Jurkat, Clone E6-1 (cell line): Measurements from ENCODE around the gene FCSK.
A peak's percentile ranks its signal among the peaks of the same experiment; 100 is the strongest.

Experiments used
- DNase-seq: peaks from one replicate; pipeline ENCODE4 v3.0.0-alpha.2; 2011; ENCODE audit warnings: low read depth, low spot score
- H3K4me3 ChIP-seq: 2 replicates; pipeline ENCODE4 v1.5.1; 2011; ENCODE audit warnings: mild to moderate bottlenecking, low read length, control low read depth, moderate library complexity

FCSK gene

GRCh38 chr16:70474320-70475053 is 20.1 kb downstream of the FCSK start:
- no peak for DNase-seq
- H3K4me3 ChIP-seq, result no peak overlapping the region

DNA sequence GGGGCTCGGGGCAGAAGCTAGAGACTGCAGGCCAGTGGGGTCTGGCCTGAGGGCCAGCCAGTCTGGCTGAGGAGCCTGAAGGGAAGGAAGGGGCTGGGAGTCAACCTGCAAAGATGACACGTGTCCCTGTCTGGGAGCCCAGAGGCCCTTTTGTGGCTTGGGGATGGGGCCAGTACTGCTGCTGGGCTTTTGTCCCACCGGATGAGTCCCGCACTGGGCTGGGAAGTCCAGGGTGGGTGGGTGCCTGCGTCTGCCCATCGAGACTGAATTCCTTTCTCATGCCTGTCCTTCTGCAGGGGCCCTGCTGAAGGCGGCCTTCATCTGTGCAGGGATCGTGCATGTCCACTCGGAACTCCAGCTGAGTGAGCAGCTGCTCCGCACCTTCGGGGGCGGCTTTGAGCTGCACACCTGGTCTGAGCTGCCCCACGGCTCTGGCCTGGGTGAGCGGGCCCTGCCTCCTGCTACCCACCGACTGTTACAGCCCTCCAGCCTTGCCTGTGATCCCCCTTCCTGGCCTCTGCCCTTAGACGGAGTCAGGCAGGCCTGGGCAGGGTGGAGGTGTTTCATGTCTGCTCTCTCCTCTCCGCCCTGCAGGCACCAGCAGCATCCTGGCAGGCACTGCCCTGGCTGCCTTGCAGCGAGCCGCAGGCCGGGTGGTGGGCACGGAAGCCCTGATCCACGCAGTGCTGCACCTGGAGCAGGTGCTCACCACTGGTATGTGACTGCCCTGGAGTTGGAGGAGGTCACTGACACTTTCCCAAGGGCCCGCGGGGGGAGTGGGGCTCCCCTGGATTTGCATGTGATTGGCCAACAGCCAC is 20.9 kb downstream of the FCSK start:
- DNase-seq, result no peak
- no peak overlapping the region for H3K4me3 ChIP-seq

GRCh38 chr16:70476272-70477020 is 22.1 kb downstream of the FCSK start:
- no peak overlapping the region for H3K4me3 ChIP-seq
- DNase-seq, result no peak

DNA sequence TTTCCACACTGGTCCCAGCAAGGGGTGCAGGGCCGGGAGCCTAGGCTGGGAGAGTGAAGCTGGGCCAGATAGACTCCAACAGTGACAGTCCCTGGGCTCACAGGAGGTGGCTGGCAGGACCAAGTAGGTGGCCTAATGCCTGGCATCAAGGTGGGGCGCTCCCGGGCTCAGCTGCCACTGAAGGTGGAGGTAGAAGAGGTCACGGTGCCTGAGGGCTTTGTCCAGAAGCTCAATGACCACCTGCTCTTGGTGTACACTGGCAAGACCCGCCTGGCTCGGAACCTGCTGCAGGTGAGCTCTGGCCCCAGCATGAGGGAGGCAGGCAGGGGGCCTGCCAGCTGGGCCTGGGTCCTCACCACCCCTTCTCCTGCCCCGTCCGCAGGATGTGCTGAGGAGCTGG is 23.8 kb downstream of the FCSK start:
- no peak for DNase-seq
- no peak overlapping the region for H3K4me3 ChIP-seq

DNA sequence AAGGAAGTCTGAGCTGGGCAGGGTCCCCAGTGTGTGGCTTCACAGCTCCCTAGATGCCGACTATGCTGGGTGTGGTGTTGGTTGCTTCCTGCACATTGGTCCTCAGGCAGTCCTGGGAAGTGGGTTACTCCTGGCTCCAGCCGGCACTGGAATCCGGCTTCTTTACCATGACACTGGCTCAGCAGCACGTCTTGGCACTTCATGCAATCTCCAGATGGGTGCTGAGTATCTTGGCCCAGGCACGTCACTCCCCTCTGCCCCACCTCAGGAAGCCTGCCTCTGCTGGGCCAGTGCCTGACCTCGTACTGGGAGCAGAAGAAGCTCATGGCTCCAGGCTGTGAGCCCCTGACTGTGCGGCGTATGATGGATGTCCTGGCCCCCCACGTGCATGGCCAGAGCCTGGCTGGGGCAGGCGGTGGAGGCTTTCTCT is 24.5 kb downstream of the FCSK start:
- no peak for DNase-seq
- no peak overlapping the region for H3K4me3 ChIP-seq

DNA sequence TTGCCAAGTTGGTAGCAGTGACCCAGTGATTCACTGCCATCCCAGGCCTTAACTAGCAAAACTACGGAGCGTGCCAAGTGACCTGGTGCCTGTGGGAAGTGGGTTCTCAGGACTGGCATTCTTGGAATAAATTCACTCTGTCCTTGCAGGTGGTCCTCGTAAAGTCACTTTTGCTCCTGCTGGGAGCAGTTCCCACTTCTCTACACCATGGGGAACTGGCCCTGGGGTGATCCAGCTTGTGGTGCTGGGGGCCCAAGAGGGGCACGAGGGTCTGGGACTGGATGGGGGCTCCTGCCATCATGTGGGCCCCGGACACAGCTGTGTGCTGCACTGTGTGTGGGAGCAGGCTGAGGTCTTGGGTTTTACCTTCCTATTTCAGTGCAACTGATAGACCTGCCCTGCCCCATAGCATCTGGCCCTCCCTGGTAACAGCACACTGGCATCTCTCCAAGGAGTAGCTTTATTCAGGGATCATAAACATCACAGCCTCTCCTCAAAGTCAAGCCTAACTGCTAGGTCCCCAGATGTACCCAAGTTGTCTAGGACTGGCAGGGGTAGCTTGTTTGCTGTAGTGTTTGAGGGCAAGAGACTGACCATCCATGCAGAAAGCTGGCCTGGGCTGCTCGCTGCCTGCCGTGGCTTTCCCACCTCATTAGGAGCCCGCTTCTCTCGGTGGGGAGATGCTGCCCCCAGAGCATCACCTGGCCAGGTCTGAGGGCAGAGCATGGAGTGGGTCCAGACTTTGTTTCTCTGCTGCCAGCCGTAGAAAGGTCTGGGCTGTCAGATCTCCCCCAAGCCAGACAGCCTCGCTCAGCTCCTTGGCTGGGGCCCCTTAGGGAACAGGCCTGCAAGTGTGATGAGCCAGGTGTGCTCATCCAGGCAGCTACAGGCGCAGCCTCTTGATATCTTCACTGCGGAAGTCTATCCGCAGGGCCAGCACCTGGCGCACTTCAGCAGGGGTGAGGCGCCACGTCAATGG is 26.0 kb downstream of the FCSK start:
- no peak for DNase-seq
- H3K4me3 ChIP-seq, result no peak overlapping the region

- no peak for DNase-seq
- H3K4me3 ChIP-seq, result no peak overlapping the region
Measured at GRCh38 chr16:70481929-70482536, 27.6 kb downstream of the FCSK start.

DNA sequence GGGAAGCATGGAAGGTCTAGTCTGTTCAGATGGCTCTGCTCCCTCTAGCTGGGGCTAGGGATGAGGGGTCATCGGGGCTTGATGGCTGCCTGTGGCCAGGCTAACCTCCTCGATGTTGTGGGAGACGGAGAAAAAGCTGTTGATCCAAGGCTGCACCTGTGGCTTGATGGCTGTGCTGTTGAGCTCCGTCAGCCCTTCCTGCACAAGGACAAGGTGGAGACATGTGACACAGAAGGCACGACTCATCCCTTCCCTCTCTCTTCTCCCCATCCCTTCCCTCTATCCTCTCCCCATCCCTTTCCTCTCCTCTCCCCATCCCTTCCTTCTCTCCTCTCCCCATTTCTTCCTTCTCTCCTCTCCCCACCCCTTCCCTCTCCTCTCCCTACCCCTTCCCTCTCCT is 28.2 kb downstream of the FCSK start:
- no peak for DNase-seq
- H3K4me3 ChIP-seq, result no peak overlapping the region

DNA sequence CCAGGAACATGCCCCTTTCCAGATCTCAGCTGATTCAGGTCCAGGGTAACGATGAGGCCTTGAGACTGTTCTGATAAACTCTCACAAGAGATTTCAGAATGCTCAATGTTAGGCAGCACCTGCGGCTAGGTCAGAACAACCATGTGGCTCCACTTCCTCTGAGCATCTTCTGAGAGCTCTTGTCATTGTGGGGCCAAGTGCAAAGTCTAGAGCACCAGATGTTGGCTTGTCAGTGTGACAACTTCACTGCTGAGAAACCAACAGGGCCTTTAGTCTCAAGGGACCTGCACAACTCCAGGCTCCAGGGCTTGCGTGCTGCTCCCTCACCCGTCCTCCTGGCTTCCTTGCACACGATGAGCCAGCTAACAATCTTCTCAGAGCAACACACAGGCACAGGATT is 29.0 kb downstream of the FCSK start:
- DNase-seq, result peak; percentile 73

GRCh38 chr16:70484867-70485266 is 30.5 kb downstream of the FCSK start:
- no peak for DNase-seq

More for the DNA sequence above, 29.0 kb downstream of the FCSK start:
- no peak overlapping the region for H3K4me3 ChIP-seq

GRCh38 chr16:70490261-70490660 is 35.9 kb downstream of the FCSK start:
- H3K4me3 ChIP-seq, result no peak overlapping the region
- DNase-seq, result no peak

More at GRCh38 chr16:70484867-70485266, 30.5 kb downstream of the FCSK start:
- H3K4me3 ChIP-seq, result no peak overlapping the region

GRCh38 chr16:70493802-70494201 is 39.4 kb downstream of the FCSK start:
- no peak for DNase-seq
- H3K4me3 ChIP-seq, result no peak overlapping the region

DNA sequence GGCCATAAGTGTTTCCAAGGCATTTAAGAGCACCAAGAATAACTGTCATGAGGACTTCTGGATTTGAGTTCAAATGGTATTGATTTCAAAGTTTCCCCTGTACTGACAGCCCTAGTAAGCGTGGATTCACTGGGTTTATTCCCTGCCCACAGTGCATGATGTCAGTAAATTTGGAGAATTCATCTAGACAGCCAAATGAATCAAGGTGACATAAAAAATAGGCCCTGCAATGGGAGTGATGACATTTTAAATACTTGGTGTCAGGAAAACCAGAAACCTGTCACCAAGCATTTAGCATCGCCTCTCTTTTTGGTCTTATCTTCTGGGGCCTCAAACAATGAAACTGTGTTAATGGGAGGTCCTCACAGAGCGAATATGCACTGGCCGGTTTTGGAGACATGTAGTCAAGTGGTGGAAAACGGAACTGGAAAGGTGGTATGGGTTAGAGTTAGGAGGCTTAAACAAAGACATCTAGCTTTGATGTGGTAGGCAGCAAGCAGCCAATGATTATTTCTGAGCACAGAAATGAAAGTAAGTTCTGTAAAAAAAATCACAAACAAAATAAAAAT is 39.9 kb downstream of the FCSK start:
- DNase-seq, result peak; percentile 83
- no peak overlapping the region for H3K4me3 ChIP-seq

DNA sequence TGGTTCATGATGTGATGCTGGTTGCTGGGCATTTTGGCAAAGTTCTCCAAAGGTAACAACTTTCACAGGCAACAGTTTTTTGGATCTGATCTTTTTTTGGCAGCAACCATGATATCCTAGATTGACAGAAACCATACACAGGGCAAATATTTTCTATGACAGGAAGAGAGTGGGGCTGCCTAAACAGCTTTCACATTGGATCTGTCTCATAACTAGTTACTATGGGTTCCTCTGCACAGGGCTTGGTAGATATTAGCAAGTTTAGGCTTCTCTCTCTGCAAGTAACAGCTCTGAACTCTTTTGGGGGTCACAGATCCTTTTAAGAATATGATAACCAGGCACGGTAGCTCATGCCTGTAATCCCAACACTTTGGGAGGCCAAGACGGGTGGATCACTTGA is 40.4 kb downstream of the FCSK start:
- no peak overlapping the region for H3K4me3 ChIP-seq
- DNase-seq, result no peak

DNA sequence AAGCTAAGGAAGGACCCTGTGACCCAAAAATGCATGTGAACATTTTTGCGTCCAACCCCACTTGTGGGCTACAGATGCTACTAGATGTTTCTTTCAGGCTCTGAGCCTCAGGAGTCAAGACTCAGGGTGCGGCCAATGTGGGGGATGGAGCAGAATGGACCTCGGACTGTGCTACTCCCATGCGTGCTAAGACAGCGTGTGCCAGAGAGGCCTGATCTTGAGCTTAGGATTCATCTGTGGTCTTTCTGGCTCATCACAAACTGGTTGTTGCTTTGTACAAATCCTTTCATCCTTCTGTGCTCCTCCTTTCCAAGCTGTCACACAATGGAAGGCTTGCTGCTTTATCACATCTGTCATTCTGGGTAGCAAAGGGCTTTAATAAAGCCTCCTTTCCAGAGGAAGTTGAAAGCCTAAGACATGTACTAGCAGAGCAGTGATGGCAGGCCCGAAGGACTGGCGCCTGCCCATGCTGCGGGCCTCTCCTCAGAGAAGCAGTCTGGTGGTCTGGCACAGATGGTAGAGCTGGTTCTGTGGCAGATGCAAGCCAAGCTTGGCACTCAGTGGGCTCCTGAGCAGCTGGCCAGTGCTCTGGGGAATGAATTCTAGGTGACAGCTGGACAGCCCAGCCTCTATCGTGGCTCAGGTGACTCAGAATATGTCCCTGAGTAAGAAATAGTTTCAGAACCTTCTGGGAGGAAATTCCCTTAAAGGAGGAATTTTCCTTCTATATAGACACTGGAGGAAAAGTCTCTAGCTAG is 41.2 kb downstream of the FCSK start:
- no peak overlapping the region for H3K4me3 ChIP-seq
- DNase-seq, result no peak

DNA sequence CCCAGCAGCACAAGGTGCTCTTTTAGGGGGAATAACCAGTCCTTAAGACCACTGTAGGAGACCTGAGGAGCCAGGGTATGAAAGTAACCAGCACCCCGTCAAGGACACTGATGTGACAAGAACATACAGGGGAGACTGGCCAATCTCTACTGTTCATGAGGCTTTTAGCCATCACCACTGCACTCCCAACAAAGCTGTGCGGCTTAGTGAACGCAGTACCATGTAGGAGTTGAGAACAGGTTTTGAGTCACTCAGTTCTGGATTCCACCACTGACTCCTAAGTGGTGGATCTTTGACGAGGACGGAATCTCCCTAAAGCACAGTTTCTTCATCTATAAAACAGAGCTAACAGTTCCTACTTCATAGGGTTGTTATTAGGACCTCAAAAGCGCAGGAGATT is 42.1 kb downstream of the FCSK start:
- H3K4me3 ChIP-seq, result no peak overlapping the region
- no peak for DNase-seq

DNA sequence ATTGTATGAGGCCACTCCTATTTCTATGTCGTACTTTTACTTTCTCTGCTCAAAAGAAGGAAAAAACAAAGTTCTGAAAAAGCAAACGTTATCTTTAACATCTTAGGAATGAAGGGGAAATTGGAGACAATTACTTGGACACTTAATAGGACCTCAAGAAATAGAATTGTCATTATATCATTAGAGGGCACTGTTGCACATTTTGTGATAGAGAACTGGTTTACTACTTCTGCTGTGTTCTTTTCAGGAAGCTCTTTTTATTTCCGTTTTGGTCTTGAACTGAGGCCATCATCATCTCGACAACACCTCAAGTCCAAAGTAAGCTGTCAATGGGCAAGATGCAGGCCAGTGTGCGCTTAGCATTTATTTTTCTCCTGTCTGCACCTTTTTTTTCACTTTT is 54.4 kb downstream of the FCSK start:
- DNase-seq, result peak; percentile 15
- H3K4me3 ChIP-seq, result no peak overlapping the region
